K562 (cell line): ENCODE results near the gene NINL. TPM values are rescaled to one million over a fixed set of nuclear protein-coding genes. Genes with fewer than 3 reads are reported as not detected.

Experiments used
- ATAC-seq: fragments of 200-7000 bp; cut with Tn5 transposase; 3 replicates; pipeline ENCODE4 v1.9.1; 2020; ENCODE audit warnings: moderate library complexity
- BruUV-seq: library from RNA; stranded (reverse); fragments of 400-500 nt; replicated peaks from 2 replicates; lab custom pipeline; 2021; lab: Mats Ljungman, UMichigan
- CTCF ChIA-PET: fragments of 300-600 bp; formaldehyde crosslinking; extraction: SDS; loops from one replicate; lab custom pipeline; 2021; ENCODE audit warnings: low intra/inter-chr PET ratio; lab: Yijun Ruan, JAX
- POLR2A ChIA-PET: fragments of 300-600, 350-650 bp; sonication (Branson Sonifier 250); formaldehyde crosslinking; extraction: SDS; loops from one replicate; lab custom pipeline; 2021; ENCODE audit warnings: antibody characterized with exemption, inconsistent platforms; lab: Yijun Ruan, JAX
- DNase-seq, 4 experiments: peaks; one replicate each; pipeline versions ENCODE4 v3.0.0 to v3.0.0-alpha.2; 2011 to 2018; ENCODE audit warnings: low spot score in 3 of 4, mixed read lengths in 3 of 4; ENCODE audit errors: extremely low read depth in 1 of 4
- FAIRE-seq: peaks from 2 replicates; lab custom pipeline; 2011; peaks lifted over from hg19 to GRCh38; lab: Jason Lieb, UNC
- H2AFZ ChIP-seq: 2 replicates; pipeline ENCODE4 v1.6.0; 2011; ENCODE audit warnings: low read depth, low read length, control low read depth, inconsistent platforms
- H3K27ac ChIP-seq: fragments of 200-600 bp; 3 replicates; pipeline ENCODE4 v1.8.0; 2011; ENCODE audit warnings: low read depth, mild to moderate bottlenecking, control low read depth, inconsistent platforms, low read length, moderate library complexity, mixed read lengths; ENCODE audit errors: extremely low read depth
- H3K27me3 ChIP-seq, 2 experiments: fragments of 300-600 bp in 1 of 2; 2 replicates in 1 of 2; 3 replicates in 1 of 2; pipeline versions ENCODE4 v1.6.0 to v1.8.0; 2011; ENCODE audit warnings: inconsistent platforms in 2 of 2, low read length in 2 of 2, mild to moderate bottlenecking in 1 of 2, mixed read lengths in 1 of 2, moderate library complexity in 1 of 2; ENCODE audit not compliant: control insufficient read depth in 2 of 2, insufficient read depth in 2 of 2
- H3K36me3 ChIP-seq: fragments of 300-600 bp; 3 replicates; pipeline ENCODE4 v1.8.0; 2011; ENCODE audit warnings: mild to moderate bottlenecking, low read length, inconsistent platforms; ENCODE audit not compliant: control insufficient read depth, insufficient read depth
- H3K4me1 ChIP-seq, 2 experiments: fragments of 200-600 bp in 1 of 2; replicated peaks in 1 of 2; 2 replicates in 1 of 2; 3 replicates in 1 of 2; pipeline versions ENCODE4 v1.5.1 to v1.8.0; 2011; ENCODE audit warnings: inconsistent platforms in 2 of 2, low read length in 2 of 2, mild to moderate bottlenecking in 1 of 2, mixed read lengths in 1 of 2, moderate library complexity in 1 of 2; ENCODE audit not compliant: control insufficient read depth in 2 of 2, insufficient read depth in 2 of 2
- H3K4me2 ChIP-seq: 2 replicates; pipeline ENCODE4 v1.6.1; 2011; ENCODE audit warnings: low read length, control low read depth, inconsistent platforms, mixed read lengths; ENCODE audit not compliant: insufficient read depth
- H3K4me3 ChIP-seq: fragments of 200-600 bp; sonication (generic), shearing (Covaris generic); 2 replicates; pipeline ENCODE4 v1.5.1; 2016; ENCODE audit warnings: control low read depth, inconsistent platforms
- H3K79me2 ChIP-seq: fragments of 200-600 bp; 3 replicates; pipeline ENCODE4 v1.8.0; 2011; ENCODE audit warnings: low read length, inconsistent platforms; ENCODE audit not compliant: control insufficient read depth, insufficient read depth
- H3K9ac ChIP-seq, 2 experiments: 2 replicates each; pipeline versions ENCODE4 v1.6.0 to v1.6.1; 2011; ENCODE audit warnings: low read depth in 2 of 2, low read length in 2 of 2, control low read depth in 1 of 2, inconsistent platforms in 1 of 2, mild to moderate bottlenecking in 1 of 2, mixed read lengths in 1 of 2; ENCODE audit not compliant: insufficient read depth in 1 of 2
- H3K9me1 ChIP-seq: one replicate; pipeline ENCODE4 v1.6.0; 2011; ENCODE audit warnings: inconsistent platforms, mild to moderate bottlenecking, low read length, moderate library complexity; ENCODE audit not compliant: control insufficient read depth, insufficient read depth
- H3K9me3 ChIP-seq: replicated peaks from 2 replicates; pipeline ENCODE4 v1.5.1; 2011; ENCODE audit warnings: low read depth, low read length, inconsistent platforms; ENCODE audit not compliant: control insufficient read depth, insufficient read depth
- H4K20me1 ChIP-seq: replicated peaks from 2 replicates; pipeline ENCODE4 v1.6.1; 2011; ENCODE audit warnings: low read length, inconsistent platforms, mixed read lengths; ENCODE audit not compliant: control insufficient read depth, insufficient read depth
- CBFA2T3 ChIP-seq: fragments of 450-650 bp; IDR thresholded peaks from 2 replicates; pipeline ENCODE4 v1.6.1; 2017
- MAX ChIP-seq: sonication (generic); formaldehyde crosslinking; IDR thresholded peaks from 2 replicates; pipeline ENCODE4 v1.9.0; 2022; ENCODE audit warnings: mild to moderate bottlenecking, missing genetic modification reagents
- MEF2D ChIP-seq: conservative IDR thresholded peaks from 2 replicates; pipeline ENCODE4 v1.6.1; 2016; ENCODE audit warnings: low read depth, missing genetic modification characterization, missing compliant biosample characterization
- NR2C1 ChIP-seq, 2 experiments: fragments of 450-650 bp; IDR thresholded peaks; 2 replicates each; pipeline ENCODE4 v1.6.1; 2017; ENCODE audit warnings: mild to moderate bottlenecking in 2 of 2, antibody characterized with exemption in 1 of 2, inconsistent platforms in 1 of 2, missing compliant biosample characterization in 1 of 2, missing genetic modification characterization in 1 of 2
- PPARD ChIP-seq: fragments of 250-450 bp; sonication (Bioruptor Pico); IDR thresholded peaks from 2 replicates; pipeline ENCODE4 v1.8.0; 2022; ENCODE audit warnings: inconsistent platforms, mild to moderate bottlenecking, moderate library complexity
- ZNF140 ChIP-seq: fragments of 250-450 bp; sonication (Bioruptor Pico); IDR thresholded peaks from 2 replicates; pipeline ENCODE4 v1.8.0; 2021; ENCODE audit warnings: moderate library complexity, mild to moderate bottlenecking, inconsistent platforms
- ZNF253 ChIP-seq: fragments of 250-450 bp; sonication (Bioruptor Pico); conservative IDR thresholded peaks from 2 replicates; pipeline ENCODE4 v1.6.1; 2021; ENCODE audit warnings: mild to moderate bottlenecking
- WGBS: fragments of 100-300 bp; shearing (Covaris generic); methylation state at CpG from one replicate; pipeline ENCODE4 v1.1.6; 2016; ENCODE audit warnings: low coverage, mixed read lengths; ENCODE audit not compliant: insufficient coverage; ENCODE audit errors: missing lambda C conversion rate; 5-methylcytosine and 5-hydroxymethylcytosine counted together
- in situ Hi-C: fragments of 300-500 bp; cut with MboI; formaldehyde crosslinking; loops from 4 replicates; pipeline ENCODE4 v1.15.0; 2018; ENCODE audit warnings: inconsistent platforms, mixed read lengths
- intact Hi-C: fragments of 100-400 bp; cut with micrococcal nuclease; formaldehyde crosslinking; loops from 2 replicates; pipeline ENCODE4 v1.14.2; 2022
- polyA plus RNA-seq, 8 experiments: library from polyadenylated mRNA; depleted of rRNA in 4 of 8; stranded (reverse) in 5 of 8; unstranded in 3 of 8; fragments of >200 nt; fragmentation: Nextera tagmentation in 2 of 8; fragmentation: Illumina TruSeq in 1 of 8; extraction: Ambion mirVana in 2 of 8; extraction: Trizol in 1 of 8; gene quantifications; 2 replicates each; pipeline versions ENCODE4 v1.2.1 to v1.2.3, GENCODE V29; 2011 to 2014; ENCODE audit warnings: inconsistent platforms in 1 of 8, missing spikeins in 1 of 8
- total RNA-seq, 7 experiments: library from RNA; depleted of rRNA in 6 of 7; stranded (reverse); fragments of >200 nt in 6 of 7; fragmentation: Illumina TruSeq in 2 of 7; extraction: Trizol in 2 of 7; gene quantifications; 2 replicates each; pipeline versions ENCODE4 v1.2.1 to v1.2.3, GENCODE V29; 2011 to 2021; ENCODE audit warnings: low replicate concordance in 1 of 7
- TF ChIP-seq, protein P1 (sequence below): fragments of 250-450 bp; sonication (Bioruptor Pico); IDR thresholded peaks from 2 replicates; pipeline ENCODE4 v1.8.0; 2021; ENCODE audit warnings: moderate library complexity, mild to moderate bottlenecking, inconsistent platforms
- TF ChIP-seq, protein P2 (sequence below), 2 experiments: fragments of 450-650 bp; IDR thresholded peaks; 2 replicates each; pipeline ENCODE4 v1.6.1; 2016; ENCODE audit warnings: mild to moderate bottlenecking in 2 of 2, borderline replicate concordance in 1 of 2, low read depth in 1 of 2, moderate library complexity in 1 of 2

NINL gene
- total and polyA plus RNA-seq, 9 of the 15 experiments (the other 6 are each of a cell fraction or from before 2014, with no cell fraction given), result 0.03 to 0.22 (median 0.05) TPM; not detected in 5

DNA sequence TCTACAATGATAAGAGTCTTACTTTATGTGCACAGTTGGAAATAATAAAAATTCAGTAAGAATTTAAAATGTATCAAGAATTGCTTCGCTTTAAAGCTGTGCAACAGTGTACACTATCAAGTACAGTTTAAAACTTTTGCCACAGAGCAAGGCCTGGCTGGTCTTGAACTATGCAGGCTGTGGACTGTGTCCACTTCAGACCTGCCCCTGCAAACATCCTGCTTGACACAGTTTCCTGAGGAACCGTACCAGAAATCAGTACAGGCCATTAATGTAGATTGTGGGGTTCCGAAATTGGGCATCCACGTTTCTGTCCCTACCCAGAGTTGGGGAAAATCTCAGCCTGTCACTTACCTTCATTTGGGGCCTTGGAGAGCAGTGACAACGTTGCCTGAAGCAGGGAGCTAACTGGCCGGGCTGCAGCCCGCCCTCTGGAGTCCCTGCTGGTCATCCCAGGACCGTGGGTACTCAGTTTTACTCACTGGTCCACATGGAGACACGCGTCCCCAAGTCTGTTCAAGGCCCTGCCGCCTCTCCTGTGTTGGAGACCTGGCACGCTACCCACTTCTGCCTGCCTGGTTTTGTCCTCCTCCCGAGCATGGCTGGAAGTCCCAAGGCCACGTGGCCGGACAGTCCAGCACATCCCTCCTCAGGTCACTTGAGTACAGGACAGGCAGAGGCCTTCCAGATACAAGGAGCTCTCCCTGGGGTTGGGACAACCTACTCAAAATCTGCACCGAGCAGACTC is 8.4 kb downstream of the NINL start:
- Histone ChIP-seq H3K9ac (no peak overlapping the region), H3K27ac (no peak overlapping the region), H3K27me3 (peaks cover 0 to 28% of the 10 kb centered on the region in 2 experiments; a peak in 3 of 5 replicates), H3K4me2 (no peak overlapping the region), H4K20me1 (no peaks in the 10 kb centered on the region), H3K9me1 (no peaks in the 10 kb centered on the region), H3K36me3 (no peaks in the 10 kb centered on the region), H3K79me2 (no peaks in the 10 kb centered on the region), H3K4me1 (no peaks in the 10 kb centered on the region), H2AFZ (no peak overlapping the region), H3K9me3 (no peaks in the 10 kb centered on the region), H3K4me3 (no peak overlapping the region)
- intact Hi-C loops (loop anchor here (10.0 kb wide), 1 partner anchor 102 kb away; no protein-coding TSS in a partner anchor), in situ Hi-C loops (no loop called here)
- BruUV-seq, result no TSS peak
- ChIA-PET CTCF (no interaction called here), POLR2A (interaction anchor here (0.6 to 1.0 kb wide), 2 partner anchors 14 to 51 kb away, joined by 3 read pairs; no protein-coding TSS in a partner anchor)
- 0% methylated on average over 12 of the region's 16 CpGs for WGBS
- DNase-seq (no peak), FAIRE-seq (no peak), ATAC-seq (0 out of 3 replicates have a peak, but pooled peaks have one; percentile 43)
- TF ChIP-seq MEF2D (tag) (no peak), NR2C1 (IDR thresholded peaks at IDR 0.05) (no peak), NR2C1 (tag; IDR thresholded peaks at IDR 0.05) (no peak), ZNF140 (CRISPR knock-in tag) (no peak), MAX (no peak), ZNF253 (CRISPR knock-in tag) (no peak), CBFA2T3 (no peak), PPARD (CRISPR knock-in tag) (no peak)
- TF ChIP-seq, protein P1, sequence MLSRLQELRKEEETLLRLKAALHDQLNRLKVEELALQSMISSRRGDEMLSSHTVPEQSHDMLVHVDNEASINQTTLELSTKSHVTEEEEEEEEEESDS (CRISPR knock-in tag), result no peak
- TF ChIP-seq, protein P2, sequence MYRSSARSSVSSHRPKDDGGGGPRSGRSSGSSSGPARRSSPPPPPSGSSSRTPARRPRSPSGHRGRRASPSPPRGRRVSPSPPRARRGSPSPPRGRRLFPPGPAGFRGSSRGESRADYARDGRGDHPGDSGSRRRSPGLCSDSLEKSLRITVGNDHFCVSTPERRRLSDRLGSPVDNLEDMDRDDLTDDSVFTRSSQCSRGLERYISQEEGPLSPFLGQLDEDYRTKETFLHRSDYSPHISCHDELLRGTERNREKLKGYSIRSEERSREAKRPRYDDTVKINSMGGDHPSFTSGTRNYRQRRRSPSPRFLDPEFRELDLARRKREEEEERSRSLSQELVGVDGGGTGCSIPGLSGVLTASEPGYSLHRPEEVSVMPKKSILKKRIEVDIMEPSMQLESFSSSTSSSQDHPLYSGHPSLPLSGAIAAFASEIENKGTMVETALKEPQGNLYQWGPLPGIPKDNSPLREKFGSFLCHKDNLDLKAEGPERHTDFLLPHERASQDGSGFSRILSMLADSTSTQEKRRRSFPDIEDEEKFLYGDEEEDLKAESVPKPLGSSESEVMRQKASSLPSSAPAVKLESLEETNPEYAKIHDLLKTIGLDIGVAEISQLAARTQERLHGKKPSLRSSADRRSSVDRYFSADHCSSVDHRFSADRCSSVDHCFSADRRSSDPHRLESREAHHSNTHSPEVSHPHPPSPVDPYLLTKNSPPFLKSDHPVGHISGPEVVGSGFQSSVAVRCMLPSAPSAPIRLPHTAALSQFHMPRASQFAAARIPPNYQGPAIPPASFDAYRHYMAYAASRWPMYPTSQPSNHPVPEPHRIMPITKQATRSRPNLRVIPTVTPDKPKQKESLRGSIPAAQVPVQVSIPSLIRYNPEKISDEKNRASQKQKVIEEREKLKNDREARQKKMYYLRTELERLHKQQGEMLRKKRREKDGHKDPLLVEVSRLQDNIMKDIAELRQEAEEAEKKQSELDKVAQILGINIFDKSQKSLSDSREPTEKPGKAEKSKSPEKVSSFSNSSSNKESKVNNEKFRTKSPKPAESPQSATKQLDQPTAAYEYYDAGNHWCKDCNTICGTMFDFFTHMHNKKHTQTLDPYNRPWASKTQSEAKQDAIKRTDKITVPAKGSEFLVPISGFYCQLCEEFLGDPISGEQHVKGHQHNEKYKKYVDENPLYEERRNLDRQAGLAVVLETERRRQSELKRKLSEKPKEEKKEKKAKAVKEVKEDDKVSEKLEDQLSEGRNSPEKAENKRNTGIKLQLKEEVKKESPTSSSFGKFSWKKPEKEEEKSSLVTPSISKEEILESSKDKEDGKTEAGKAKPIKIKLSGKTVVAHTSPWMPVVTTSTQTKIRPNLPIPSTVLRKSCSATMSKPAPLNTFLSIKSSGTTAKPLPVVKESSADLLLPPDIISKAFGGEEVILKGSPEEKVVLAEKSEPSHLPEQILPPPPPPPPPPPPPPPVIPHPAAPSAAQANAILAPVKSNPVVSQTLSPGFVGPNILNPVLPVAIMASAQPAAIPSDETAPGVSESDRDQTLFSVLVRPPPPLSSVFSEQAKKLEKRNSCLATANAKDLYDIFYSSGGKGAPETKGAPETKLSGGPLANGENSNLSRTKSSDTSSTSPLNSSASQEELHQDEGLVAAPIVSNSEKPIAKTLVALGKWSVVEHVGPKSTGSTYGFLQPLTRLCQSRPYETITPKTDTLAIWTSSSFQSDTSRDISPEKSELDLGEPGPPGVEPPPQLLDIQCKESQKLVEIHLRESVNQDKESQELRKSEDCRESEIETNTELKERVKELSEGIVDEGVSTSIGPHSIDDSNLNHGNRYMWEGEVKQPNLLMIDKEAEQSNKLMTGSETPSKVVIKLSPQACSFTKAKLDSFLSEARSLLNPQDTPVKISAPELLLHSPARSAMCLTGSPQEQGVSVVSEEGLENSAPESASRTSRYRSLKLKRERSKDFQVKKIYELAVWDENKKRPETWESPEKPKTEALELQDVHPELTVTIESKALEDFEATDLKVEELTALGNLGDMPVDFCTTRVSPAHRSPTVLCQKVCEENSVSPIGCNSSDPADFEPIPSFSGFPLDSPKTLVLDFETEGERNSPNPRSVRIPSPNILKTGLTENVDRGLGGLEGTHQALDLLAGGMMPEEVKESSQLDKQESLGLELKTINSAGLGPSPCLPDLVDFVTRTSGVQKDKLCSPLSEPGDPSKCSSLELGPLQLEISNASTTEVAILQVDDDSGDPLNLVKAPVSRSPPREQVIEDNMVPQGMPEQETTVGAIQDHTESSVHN (IDR thresholded peaks at IDR 0.05; ENCODE audit: borderline replicate concordance in 1 of 2, low read depth in 1 of 2), result no peak
